Smooth muscle cell (in vitro differentiated cells): Measurements from ENCODE around the gene MEGF6. TPM values are rescaled to one million over a fixed set of nuclear protein-coding genes. Genes with fewer than 3 reads are reported as not detected.

ENCODE experiments used
- DNase-seq: peaks from one replicate; lab custom pipeline; 2025; ENCODE audit not compliant: unreplicated experiment; lab: John Stamatoyannopoulos, UW
- H2AFZ ChIP-seq: fragments of 200-600 bp; sonication (generic); 2 replicates; pipeline ENCODE4 v1.6.0; 2016; ENCODE audit warnings: antibody characterized with exemption, low read depth, mild to moderate bottlenecking
- H3F3A ChIP-seq: fragments of 200-600 bp; sonication (generic); 2 replicates; pipeline ENCODE4 v1.6.0; 2017; ENCODE audit warnings: antibody characterized with exemption, low read depth
- H3K27ac ChIP-seq: fragments of 200-600 bp; sonication (generic); 2 replicates; pipeline ENCODE4 v1.5.1; 2016; ENCODE audit warnings: low read depth, mild to moderate bottlenecking
- H3K27me3 ChIP-seq: fragments of 200-600 bp; sonication (generic); 2 replicates; pipeline ENCODE4 v1.6.1; 2016; ENCODE audit warnings: low read depth, mild to moderate bottlenecking
- H3K36me3 ChIP-seq: fragments of 200-600 bp; sonication (generic); 2 replicates; pipeline ENCODE4 v1.5.1; 2016; ENCODE audit warnings: low read depth
- H3K4me1 ChIP-seq: fragments of 200-600 bp; sonication (generic); 2 replicates; pipeline ENCODE4 v1.5.1; 2016; ENCODE audit warnings: low read depth
- H3K4me2 ChIP-seq: fragments of 200-600 bp; sonication (generic); 2 replicates; pipeline ENCODE4 v1.6.0; 2016; ENCODE audit warnings: mild to moderate bottlenecking
- H3K4me3 ChIP-seq: fragments of 200-600 bp; sonication (generic); 2 replicates; pipeline ENCODE4 v1.5.1; 2016; ENCODE audit warnings: mild to moderate bottlenecking
- H3K79me2 ChIP-seq: fragments of 200-600 bp; sonication (generic); 2 replicates; pipeline ENCODE4 v1.6.0; 2016; ENCODE audit warnings: low read depth, mild to moderate bottlenecking
- H3K9ac ChIP-seq: fragments of 200-600 bp; sonication (generic); 2 replicates; pipeline ENCODE4 v1.6.0; 2016; ENCODE audit warnings: low read depth
- H3K9me3 ChIP-seq: fragments of 200-600 bp; sonication (generic); replicated peaks from 2 replicates; pipeline ENCODE4 v1.5.1; 2016; ENCODE audit warnings: low read depth
- H4K20me1 ChIP-seq: fragments of 200-600 bp; sonication (generic); 2 replicates; pipeline ENCODE4 v1.6.0; 2016; ENCODE audit warnings: low read depth
- WGBS: methylation state at CpG from one replicate; pipeline ENCODE4 v1.1.7; 2016; ENCODE audit warnings: low lambda C conversion rate; 5-methylcytosine and 5-hydroxymethylcytosine counted together
- polyA plus RNA-seq: library from polyadenylated mRNA; unstranded; fragments of >200 nt; fragmentation: Nextera tagmentation; extraction: Ambion mirVana; gene quantifications from 2 replicates; pipeline ENCODE4 v1.2.1, GENCODE V29; 2016
- total RNA-seq: library from RNA; depleted of rRNA; stranded (reverse); fragments of >200 nt; gene quantifications from 2 replicates; pipeline ENCODE4 v1.2.3, GENCODE V29; 2014
- TF ChIP-seq, protein P1 (sequence below): fragments of 200-600 bp; sonication (generic); IDR thresholded peaks from 2 replicates; pipeline ENCODE4 v1.5.1; 2017; ENCODE audit warnings: borderline replicate concordance, mild to moderate bottlenecking, antibody characterized with exemption; ENCODE audit not compliant: insufficient read depth, poor library complexity, severe bottlenecking

The MEGF6 gene
- total and polyA plus RNA-seq, 2 experiments from 2014 or later, result 6.5 to 12.8 TPM

DNA sequence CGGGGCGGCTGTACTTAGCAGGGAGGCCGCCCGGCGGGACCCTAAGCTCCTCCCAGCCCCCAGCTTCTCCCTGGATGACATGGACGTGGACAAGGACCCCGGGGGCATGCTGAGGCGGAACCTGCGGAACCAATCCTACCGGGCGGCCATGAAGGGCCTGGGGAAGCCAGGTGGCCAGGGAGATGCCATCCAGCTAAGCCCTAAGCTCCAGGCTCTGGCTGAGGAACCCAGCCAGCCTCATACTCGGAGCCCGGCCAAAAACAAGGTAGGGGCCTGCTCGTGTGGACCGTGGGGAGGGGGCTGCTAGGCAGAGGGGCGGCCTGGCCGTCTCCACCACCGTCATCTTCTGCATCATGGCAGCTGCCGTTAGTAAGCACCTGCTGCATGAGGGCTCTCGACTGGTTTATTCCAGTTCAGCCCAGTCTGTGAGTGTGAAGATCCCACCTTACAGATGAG is 147.9 kb downstream of the MEGF6 start:
- no peak overlapping the region for H3K27ac ChIP-seq
- no peak overlapping the region for H3K4me3 ChIP-seq
- WGBS, result 93% methylated on average over 20 of the region's 20 CpGs
- H3K36me3 ChIP-seq, result no peaks in the 10 kb centered on the region
- H3K4me1 ChIP-seq, result peaks cover 4% of the 10 kb centered on the region
- H3K27me3 ChIP-seq, result no peaks in the 10 kb centered on the region
- H3K4me2 ChIP-seq, result no peak overlapping the region
- no peaks in the 10 kb centered on the region for H3K79me2 ChIP-seq
- H3F3A ChIP-seq, result peaks cover 4% of the 10 kb centered on the region
- TF ChIP-seq, protein P1, sequence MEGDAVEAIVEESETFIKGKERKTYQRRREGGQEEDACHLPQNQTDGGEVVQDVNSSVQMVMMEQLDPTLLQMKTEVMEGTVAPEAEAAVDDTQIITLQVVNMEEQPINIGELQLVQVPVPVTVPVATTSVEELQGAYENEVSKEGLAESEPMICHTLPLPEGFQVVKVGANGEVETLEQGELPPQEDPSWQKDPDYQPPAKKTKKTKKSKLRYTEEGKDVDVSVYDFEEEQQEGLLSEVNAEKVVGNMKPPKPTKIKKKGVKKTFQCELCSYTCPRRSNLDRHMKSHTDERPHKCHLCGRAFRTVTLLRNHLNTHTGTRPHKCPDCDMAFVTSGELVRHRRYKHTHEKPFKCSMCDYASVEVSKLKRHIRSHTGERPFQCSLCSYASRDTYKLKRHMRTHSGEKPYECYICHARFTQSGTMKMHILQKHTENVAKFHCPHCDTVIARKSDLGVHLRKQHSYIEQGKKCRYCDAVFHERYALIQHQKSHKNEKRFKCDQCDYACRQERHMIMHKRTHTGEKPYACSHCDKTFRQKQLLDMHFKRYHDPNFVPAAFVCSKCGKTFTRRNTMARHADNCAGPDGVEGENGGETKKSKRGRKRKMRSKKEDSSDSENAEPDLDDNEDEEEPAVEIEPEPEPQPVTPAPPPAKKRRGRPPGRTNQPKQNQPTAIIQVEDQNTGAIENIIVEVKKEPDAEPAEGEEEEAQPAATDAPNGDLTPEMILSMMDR, result no peak
- DNase-seq, result no peak
- no peak overlapping the region for H2AFZ ChIP-seq
- H3K9ac ChIP-seq, result no peak overlapping the region
- no peaks in the 10 kb centered on the region for H4K20me1 ChIP-seq
- H3K9me3 ChIP-seq, result no peaks in the 10 kb centered on the region

DNA sequence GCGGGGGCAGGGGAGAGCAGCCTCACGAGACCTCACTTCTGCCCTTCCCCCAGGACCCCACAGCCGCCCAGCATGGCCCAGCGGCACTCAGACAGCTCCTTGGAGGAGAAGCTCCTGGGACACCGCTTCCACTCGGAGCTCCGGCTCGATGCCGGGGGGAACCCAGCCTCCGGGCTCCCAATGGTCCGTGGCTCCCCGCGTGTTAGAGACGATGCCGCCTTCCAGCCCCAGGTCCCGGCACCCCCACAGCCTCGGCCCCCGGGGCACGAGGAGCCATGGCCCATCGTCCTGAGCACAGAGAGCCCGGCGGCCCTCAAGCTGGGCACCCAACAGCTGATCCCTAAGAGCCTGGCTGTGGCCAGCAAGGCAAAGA is 148.3 kb downstream of the MEGF6 start:
- Histone ChIP-seq H3K9me3 (no peaks in the 10 kb centered on the region), H3K4me1 (peaks cover 5% of the 10 kb centered on the region), H3K79me2 (no peaks in the 10 kb centered on the region), H2AFZ (no peak overlapping the region), H3K27ac (no peak overlapping the region), H4K20me1 (no peaks in the 10 kb centered on the region), H3K36me3 (no peaks in the 10 kb centered on the region), H3K9ac (no peak overlapping the region), H3K4me2 (no peak overlapping the region), H3K27me3 (no peaks in the 10 kb centered on the region), H3K4me3 (no peak overlapping the region), H3F3A (peaks cover 4% of the 10 kb centered on the region)
- 96% methylated on average over 21 of the region's 22 CpGs for WGBS
- TF ChIP-seq, protein P1, result no peak
- DNase-seq, result no peak

DNA sequence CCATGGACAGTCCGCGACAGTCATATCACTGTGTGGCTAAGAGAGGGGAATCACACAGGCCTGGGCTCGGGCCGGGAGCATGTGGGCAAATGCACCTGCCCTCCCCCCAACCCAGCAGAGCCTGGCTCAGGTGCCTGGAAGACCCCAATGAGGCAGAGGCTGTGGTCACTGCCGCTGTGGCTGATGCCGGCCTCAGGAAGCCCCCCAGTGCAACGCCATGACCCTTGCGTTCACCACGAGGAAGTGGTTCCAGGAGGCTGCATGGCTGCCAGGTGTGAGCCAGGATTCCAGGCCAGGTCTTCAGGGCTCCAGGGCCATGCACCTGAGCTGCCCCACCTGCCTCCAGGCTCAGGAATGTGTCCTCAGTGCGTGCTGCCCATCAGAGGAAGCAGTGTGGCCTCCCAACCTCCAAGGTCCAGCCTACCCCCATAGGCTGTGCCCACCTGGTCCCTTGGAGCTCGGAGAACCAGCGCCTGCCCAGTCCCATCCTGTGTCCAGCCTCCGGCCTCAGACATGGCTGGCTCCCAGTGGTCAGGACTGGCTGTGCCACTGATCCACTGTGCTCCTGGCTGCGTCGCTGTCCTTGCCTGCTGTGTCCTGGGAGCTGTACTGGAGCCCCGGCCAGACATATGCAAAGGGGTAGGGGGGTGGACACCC is 148.8 kb downstream of the MEGF6 start:
- Histone ChIP-seq H3K4me1 (peaks cover 8% of the 10 kb centered on the region), H3K4me3 (no peak overlapping the region), H2AFZ (no peak overlapping the region), H4K20me1 (no peaks in the 10 kb centered on the region), H3K27ac (no peak overlapping the region), H3K4me2 (no peak overlapping the region), H3K9ac (no peak overlapping the region), H3F3A (peaks cover 4% of the 10 kb centered on the region), H3K27me3 (no peaks in the 10 kb centered on the region), H3K9me3 (no peaks in the 10 kb centered on the region), H3K36me3 (no peaks in the 10 kb centered on the region), H3K79me2 (no peaks in the 10 kb centered on the region)
- WGBS, result 95% methylated on average over 13 of the region's 16 CpGs
- DNase-seq, result no peak
- TF ChIP-seq, protein P1, result no peak

DNA sequence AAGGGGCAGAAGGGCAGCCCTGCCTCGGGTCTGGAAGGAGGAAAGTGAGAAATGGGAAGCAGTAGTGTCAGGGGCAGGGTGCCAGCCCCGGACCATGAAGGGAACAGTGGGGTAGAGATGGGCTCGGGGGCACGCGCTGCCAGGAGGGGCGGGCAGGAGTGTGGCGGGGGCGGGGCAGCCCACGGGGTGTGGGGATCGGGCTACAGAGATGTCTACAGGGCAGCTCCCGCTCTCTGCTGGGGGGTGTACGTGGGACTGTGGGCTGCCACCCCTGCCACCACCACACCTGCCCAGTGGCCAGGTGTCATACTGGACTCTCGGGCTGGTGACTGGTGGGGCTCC is 149.4 kb downstream of the MEGF6 start:
- Histone ChIP-seq H3K27ac (no peak overlapping the region), H3K9ac (no peak overlapping the region), H2AFZ (no peak overlapping the region), H3K4me2 (no peak overlapping the region), H3K4me3 (no peak overlapping the region), H3F3A (peaks cover 9% of the 10 kb centered on the region), H3K79me2 (no peaks in the 10 kb centered on the region), H4K20me1 (no peaks in the 10 kb centered on the region), H3K4me1 (peaks cover 8% of the 10 kb centered on the region), H3K27me3 (no peaks in the 10 kb centered on the region), H3K36me3 (no peaks in the 10 kb centered on the region), H3K9me3 (no peaks in the 10 kb centered on the region)
- TF ChIP-seq, protein P1, result no peak
- WGBS, result 94% methylated on average over 5 of the region's 13 CpGs
- no peak for DNase-seq
